H9 (cell line): ENCODE data around the gene LGALS9. TPM values are rescaled to one million over a fixed set of nuclear protein-coding genes. Genes with fewer than 3 reads are reported as not detected.

Experiments
- DNase-seq: peaks from one replicate; pipeline ENCODE4 v3.0.0-alpha.2; 2017
- H2AFZ ChIP-seq: one replicate; pipeline ENCODE4 v1.6.1; 2013; ENCODE audit warnings: mild to moderate bottlenecking, low read length, control low read depth, moderate library complexity
- H2AK5ac ChIP-seq: 2 replicates; pipeline ENCODE4 v1.6.1; 2013; ENCODE audit warnings: low read length, control low read depth, mixed read lengths; ENCODE audit not compliant: insufficient read length
- H2BK120ac ChIP-seq: one replicate; pipeline ENCODE4 v1.6.1; 2013; ENCODE audit warnings: low read depth, mild to moderate bottlenecking, low read length, control low read depth, inconsistent platforms; ENCODE audit not compliant: poor library complexity, severe bottlenecking
- H2BK12ac ChIP-seq: 2 replicates; pipeline ENCODE4 v1.6.1; 2013; ENCODE audit warnings: low read length, control low read depth, mixed read lengths, low read depth; ENCODE audit not compliant: insufficient read length
- H2BK15ac ChIP-seq: 2 replicates; pipeline ENCODE4 v1.6.1; 2013; ENCODE audit warnings: low read depth, low read length, control low read depth
- H2BK20ac ChIP-seq: one replicate; pipeline ENCODE4 v1.6.1; 2013; ENCODE audit warnings: low read depth, mild to moderate bottlenecking, low read length, control low read depth, inconsistent platforms; ENCODE audit not compliant: poor library complexity, severe bottlenecking
- H2BK5ac ChIP-seq: 2 replicates; pipeline ENCODE4 v1.6.1; 2013; ENCODE audit warnings: low read length, control low read depth, mixed read lengths; ENCODE audit not compliant: insufficient read length
- H3K14ac ChIP-seq: 2 replicates; pipeline ENCODE4 v1.6.1; 2013; ENCODE audit warnings: low read length, control low read depth; ENCODE audit not compliant: insufficient read depth
- H3K18ac ChIP-seq: 2 replicates; pipeline ENCODE4 v1.6.1; 2013; ENCODE audit warnings: low read depth, mild to moderate bottlenecking, mixed read lengths, low read length, control low read depth; ENCODE audit not compliant: insufficient read length
- H3K23ac ChIP-seq: 2 replicates; pipeline ENCODE4 v1.6.1; 2013; ENCODE audit warnings: low read length, control low read depth, mixed read lengths, low read depth; ENCODE audit not compliant: insufficient read length
- H3K23me2 ChIP-seq: 2 replicates; pipeline ENCODE4 v1.6.1; 2013; ENCODE audit warnings: low read depth, mild to moderate bottlenecking, mixed read lengths, low read length, control low read depth; ENCODE audit not compliant: insufficient read length, poor library complexity, severe bottlenecking
- H3K27ac ChIP-seq: 2 replicates; pipeline ENCODE4 v1.5.1; 2013; ENCODE audit warnings: low read length, control low read depth, mixed read lengths, low read depth; ENCODE audit not compliant: insufficient read length
- H3K27me3 ChIP-seq: 2 replicates; pipeline ENCODE4 v1.6.1; 2013; ENCODE audit warnings: low read length, control low read depth, inconsistent platforms; ENCODE audit not compliant: insufficient read depth
- H3K4ac ChIP-seq: 2 replicates; pipeline ENCODE4 v1.6.1; 2013; ENCODE audit warnings: low read depth, mild to moderate bottlenecking, control low read depth, inconsistent platforms, low read length, moderate library complexity
- H3K4me1 ChIP-seq: 2 replicates; pipeline ENCODE4 v1.6.1; 2013; ENCODE audit warnings: low read length, control low read depth, inconsistent platforms; ENCODE audit not compliant: insufficient read depth
- H3K4me2 ChIP-seq: 2 replicates; pipeline ENCODE4 v1.6.1; 2013; ENCODE audit warnings: low read length, control low read depth, mixed read lengths; ENCODE audit not compliant: insufficient read length, insufficient read depth
- H3K56ac ChIP-seq: 2 replicates; pipeline ENCODE4 v1.6.1; 2013; ENCODE audit warnings: low read depth, mild to moderate bottlenecking, mixed read lengths, low read length, control low read depth; ENCODE audit not compliant: insufficient read length
- H3K79me1 ChIP-seq: 2 replicates; pipeline ENCODE4 v1.6.1; 2013; ENCODE audit warnings: low read depth, mild to moderate bottlenecking, moderate library complexity, low read length, control low read depth, inconsistent platforms; ENCODE audit not compliant: insufficient read depth, poor library complexity, severe bottlenecking
- H3K79me2 ChIP-seq: 2 replicates; pipeline ENCODE4 v1.6.1; 2013; ENCODE audit warnings: low read length, control low read depth, inconsistent platforms; ENCODE audit not compliant: insufficient read depth
- H3K9ac ChIP-seq: 2 replicates; pipeline ENCODE4 v1.6.1; 2013; ENCODE audit warnings: low read length, control low read depth, mixed read lengths; ENCODE audit not compliant: insufficient read length; ENCODE audit errors: extremely low read depth
- H3K9me3 ChIP-seq: one replicate; pipeline ENCODE4 v1.6.1; 2013; ENCODE audit warnings: low read depth, low read length, inconsistent platforms; ENCODE audit not compliant: control insufficient read depth
- H3T11ph ChIP-seq: one replicate; pipeline ENCODE4 v1.6.1; 2013; ENCODE audit warnings: mild to moderate bottlenecking, low read length, control low read depth, inconsistent platforms
- H4K20me1 ChIP-seq: one replicate; pipeline ENCODE4 v1.6.1; 2013; ENCODE audit not compliant: control insufficient read depth, insufficient read length, insufficient read depth
- H4K5ac ChIP-seq: 2 replicates; pipeline ENCODE4 v1.6.1; 2013; ENCODE audit warnings: low read depth, mild to moderate bottlenecking, mixed read lengths, low read length, control low read depth; ENCODE audit not compliant: insufficient read length
- H4K8ac ChIP-seq: replicated peaks from 2 replicates; pipeline ENCODE4 v1.6.1; 2013; ENCODE audit warnings: low read length, control low read depth, mixed read lengths, low read depth; ENCODE audit not compliant: insufficient read length
- H4K91ac ChIP-seq: 2 replicates; pipeline ENCODE4 v1.6.1; 2013; ENCODE audit warnings: low read depth, mild to moderate bottlenecking, moderate library complexity, mixed read lengths, low read length, control low read depth; ENCODE audit not compliant: insufficient read length
- H3K27ac Mint-ChIP-seq, 3 experiments: 2 replicates in 2 of 3; 3 replicates in 1 of 3; pipeline ENCODE4 v1.8.0; 2020 to 2021; ENCODE audit warnings: mixed read lengths in 3 of 3, mild to moderate bottlenecking in 1 of 3, moderate library complexity in 1 of 3
- H3K27me3 Mint-ChIP-seq: 2 replicates; pipeline ENCODE4 v1.8.0; 2021; ENCODE audit warnings: low read depth, mild to moderate bottlenecking, moderate library complexity, mixed read lengths
- H3K36me3 Mint-ChIP-seq, 3 experiments: 2 replicates in 2 of 3; 3 replicates in 1 of 3; pipeline ENCODE4 v1.8.0; 2020 to 2021; ENCODE audit warnings: low read depth in 3 of 3, mixed read lengths in 3 of 3; ENCODE audit not compliant: insufficient read depth in 1 of 3
- H3K4me1 Mint-ChIP-seq, 2 experiments: 2 replicates each; pipeline ENCODE4 v1.8.0; 2020; ENCODE audit warnings: mixed read lengths in 2 of 2
- H3K4me3 Mint-ChIP-seq, 2 experiments: 2 replicates in 1 of 2; 3 replicates in 1 of 2; pipeline ENCODE4 v1.8.0; 2020 to 2021; ENCODE audit warnings: mild to moderate bottlenecking in 2 of 2, mixed read lengths in 2 of 2, moderate library complexity in 1 of 2
- H3K9me3 Mint-ChIP-seq, 2 experiments: 2 replicates in 1 of 2; 3 replicates in 1 of 2; pipeline ENCODE4 v1.8.0; 2020; ENCODE audit warnings: mild to moderate bottlenecking in 2 of 2, mixed read lengths in 2 of 2, moderate library complexity in 1 of 2
- WGBS: extraction: QIAGEN DNeasy Blood & Tissue Kit; methylation state at CpG from one replicate; pipeline ENCODE4 v1.1.7; 2013; ENCODE audit warnings: missing lambda C conversion rate, low lambda C conversion rate, mixed read lengths; ENCODE audit not compliant: insufficient read length; ENCODE audit errors: extremely low coverage; 5-methylcytosine and 5-hydroxymethylcytosine counted together
- total RNA-seq: library from RNA; stranded (reverse); gene quantifications from 2 replicates; pipeline ENCODE4 v1.2.1, GENCODE V29; 2021
- TF ChIP-seq, protein P1 (sequence below): fragments of 200-600 bp; sonication (generic); conservative IDR thresholded peaks from 3 replicates; pipeline ENCODE4 v1.8.0; 2021; ENCODE audit warnings: antibody characterized with exemption, mild to moderate bottlenecking

The LGALS9 gene
- total RNA-seq, 1 experiment from 2014 or later: 2.5 TPM

DNA sequence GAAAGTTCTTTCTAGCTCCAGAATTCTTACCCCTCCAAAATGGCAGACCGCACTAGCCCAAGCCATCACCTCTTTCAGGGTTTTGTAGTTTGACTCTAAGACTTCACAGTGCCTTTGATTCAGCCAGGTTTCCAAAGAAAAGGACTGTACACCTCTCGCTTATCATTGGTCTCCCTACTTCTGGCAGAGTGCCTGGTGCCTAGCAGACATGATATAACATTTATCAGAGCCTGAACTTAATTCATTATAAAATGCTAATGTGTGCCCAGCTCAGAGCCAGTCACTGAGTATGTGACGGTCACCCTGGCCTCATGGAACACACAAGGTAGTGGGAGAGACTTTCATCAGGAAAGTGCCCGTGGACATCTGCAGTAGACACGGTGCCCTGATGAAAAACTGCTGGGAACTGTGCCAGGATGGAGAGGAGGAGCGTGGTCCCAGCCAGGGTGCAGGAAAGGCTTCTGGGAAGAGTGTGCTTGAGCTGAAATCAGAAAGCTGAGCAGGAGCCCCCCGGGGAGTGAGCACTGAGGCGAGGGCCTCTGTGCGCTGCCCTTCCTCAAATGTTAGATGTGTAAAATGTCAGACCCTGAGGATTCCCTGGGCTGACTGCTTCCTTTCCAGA is 34.3 kb upstream of the LGALS9 start:
- Mint-ChIP-seq H3K4me1 (peaks cover 0 to 4% of the 10 kb centered on the region in 2 experiments; a peak in 1 of 4 replicates), H3K9me3 (no peaks in the 10 kb centered on the region), H3K27me3 (no peaks in the 10 kb centered on the region), H3K4me3 (no peak overlapping the region), H3K27ac (no peak overlapping the region; a peak in 1 of 7 replicates), H3K36me3 (peaks cover 9 to 47% (median 22%) of the 10 kb centered on the region in 3 experiments; a peak in 6 of 7 replicates)
- H3K4me1 ChIP-seq: no peaks in the 10 kb centered on the region
- DNase-seq: no peak
- no peak overlapping the region for H2BK12ac ChIP-seq
- no peak overlapping the region for H4K5ac ChIP-seq
- TF ChIP-seq, protein P1, sequence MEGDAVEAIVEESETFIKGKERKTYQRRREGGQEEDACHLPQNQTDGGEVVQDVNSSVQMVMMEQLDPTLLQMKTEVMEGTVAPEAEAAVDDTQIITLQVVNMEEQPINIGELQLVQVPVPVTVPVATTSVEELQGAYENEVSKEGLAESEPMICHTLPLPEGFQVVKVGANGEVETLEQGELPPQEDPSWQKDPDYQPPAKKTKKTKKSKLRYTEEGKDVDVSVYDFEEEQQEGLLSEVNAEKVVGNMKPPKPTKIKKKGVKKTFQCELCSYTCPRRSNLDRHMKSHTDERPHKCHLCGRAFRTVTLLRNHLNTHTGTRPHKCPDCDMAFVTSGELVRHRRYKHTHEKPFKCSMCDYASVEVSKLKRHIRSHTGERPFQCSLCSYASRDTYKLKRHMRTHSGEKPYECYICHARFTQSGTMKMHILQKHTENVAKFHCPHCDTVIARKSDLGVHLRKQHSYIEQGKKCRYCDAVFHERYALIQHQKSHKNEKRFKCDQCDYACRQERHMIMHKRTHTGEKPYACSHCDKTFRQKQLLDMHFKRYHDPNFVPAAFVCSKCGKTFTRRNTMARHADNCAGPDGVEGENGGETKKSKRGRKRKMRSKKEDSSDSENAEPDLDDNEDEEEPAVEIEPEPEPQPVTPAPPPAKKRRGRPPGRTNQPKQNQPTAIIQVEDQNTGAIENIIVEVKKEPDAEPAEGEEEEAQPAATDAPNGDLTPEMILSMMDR: no peak
- no peak overlapping the region for H3K56ac ChIP-seq
- no peak overlapping the region for H3K23ac ChIP-seq
- WGBS: no CpG with 5 or more reads among the region's 9 CpGs
- no peaks in the 10 kb centered on the region for H3K79me2 ChIP-seq
- H3K9ac ChIP-seq: no peak overlapping the region
- H2AK5ac ChIP-seq: no peak overlapping the region
- no peaks in the 10 kb centered on the region for H4K20me1 ChIP-seq
- no peaks in the 10 kb centered on the region for H3K23me2 ChIP-seq
- H2AFZ ChIP-seq: no peak overlapping the region
- H3K27ac ChIP-seq: no peak overlapping the region
- no peak overlapping the region for H3K18ac ChIP-seq
- H2BK15ac ChIP-seq: no peak overlapping the region
- H3T11ph ChIP-seq: no peak overlapping the region
- H3K4me2 ChIP-seq: no peak overlapping the region
- H3K14ac ChIP-seq: no peak overlapping the region
- H4K91ac ChIP-seq: no peak overlapping the region
- H3K79me1 ChIP-seq: no peaks in the 10 kb centered on the region
- H3K4ac ChIP-seq: no peak overlapping the region
- H2BK120ac ChIP-seq: no peak overlapping the region
- H2BK20ac ChIP-seq: no peak overlapping the region
- no peak overlapping the region for H4K8ac ChIP-seq
- no peak overlapping the region for H2BK5ac ChIP-seq
- no peaks in the 10 kb centered on the region for H3K9me3 ChIP-seq
- no peaks in the 10 kb centered on the region for H3K27me3 ChIP-seq
